ENCODE measurements around the gene KCNMA1.
"Not testable (repeated sequence)": the region's sequence is repeated elsewhere in the genome, so short reads cannot be mapped to it uniquely, and the experiment has no call there.

KCNMA1 gene

GRCh38 chr10:77436257-77436975 lies 201.2 kb downstream of the KCNMA1 start:
- no peak for DNase-seq

GRCh38 chr10:77433546-77433945 lies 204.1 kb downstream of the KCNMA1 start:
- no peak for DNase-seq

- DNase-seq, result no peak
Observed at GRCh38 chr10:77431980-77432797, 205.4 kb downstream of the KCNMA1 start.

GRCh38 chr10:77431209-77431611 lies 206.4 kb downstream of the KCNMA1 start:
- DNase-seq, result no peak

GRCh38 chr10:77430530-77430929 lies 207.1 kb downstream of the KCNMA1 start:
- no peak for DNase-seq

- DNase-seq, result no peak
Observed at GRCh38 chr10:77428691-77429395, 208.8 kb downstream of the KCNMA1 start.

- DNase-seq, result no peak
Observed at GRCh38 chr10:77424257-77424656, 213.4 kb downstream of the KCNMA1 start.

- no peak for DNase-seq
Observed at GRCh38 chr10:77422491-77423338, 214.9 kb downstream of the KCNMA1 start.

GRCh38 chr10:77421591-77421990 lies 216.0 kb downstream of the KCNMA1 start:
- DNase-seq, result no peak

GRCh38 chr10:77420947-77421523 lies 216.6 kb downstream of the KCNMA1 start:
- DNase-seq, result no peak

- no peak for DNase-seq
Observed at GRCh38 chr10:77419979-77420378, 217.6 kb downstream of the KCNMA1 start.

GRCh38 chr10:77419056-77419455 lies 218.6 kb downstream of the KCNMA1 start:
- no peak for DNase-seq

- no peak for DNase-seq
Observed at GRCh38 chr10:77417806-77418640, 219.6 kb downstream of the KCNMA1 start.

GRCh38 chr10:77417359-77417758 lies 220.2 kb downstream of the KCNMA1 start:
- no peak for DNase-seq

- no peak for DNase-seq
Observed at GRCh38 chr10:77416311-77417135, 221.1 kb downstream of the KCNMA1 start.

- DNase-seq, result no peak
Observed at GRCh38 chr10:77415313-77415960, 222.2 kb downstream of the KCNMA1 start.

GRCh38 chr10:77413231-77413630 lies 224.4 kb downstream of the KCNMA1 start:
- DNase-seq, result no peak

- DNase-seq, result not testable (repeated sequence)
Observed at GRCh38 chr10:77412573-77413133, 225.0 kb downstream of the KCNMA1 start.

- no peak for DNase-seq
Observed at GRCh38 chr10:77411805-77412204, 225.8 kb downstream of the KCNMA1 start.
